Activated T-helper 9 cell treated with anti-CD3 and anti-CD28 coated beads, Interleukin-2, amount 50 U/mL, for 16 hours (primary cell): ENCODE results near the gene TOMM20.
"Not testable (repeated sequence)": the region's sequence is repeated elsewhere in the genome, so short reads cannot be mapped to it uniquely, and the experiment has no call there.

ENCODE experiments used
- DNase-seq: peaks from one replicate; pipeline ENCODE4 v3.0.0-alpha.2; 2020; ENCODE audit warnings: low read depth

TOMM20 gene

GRCh38 chr1:235128456-235129328 is at the start of gene TOMM20:
Gene TOMM20, minus strand, starts transcription at chr1:235128837. Its CDS starts 122 bp downstream, at chr1:235128715.
- DNase-seq = peak; percentile 91

- DNase-seq = no peak
These were observed 47.8 kb upstream of the TOMM20 start for GRCh38 chr1:235176486-235176885.

GRCh38 chr1:235169986-235170385 is 41.3 kb upstream of the TOMM20 start:
- DNase-seq = no peak

GRCh38 chr1:235168375-235168774 is 39.7 kb upstream of the TOMM20 start:
- DNase-seq = no peak

- no peak for DNase-seq
These were observed 33.2 kb upstream of the TOMM20 start for GRCh38 chr1:235161685-235162327.

GRCh38 chr1:235160957-235161684 is 32.5 kb upstream of the TOMM20 start, which contains the start of gene RBM34:
Gene RBM34, minus strand, starts transcription at chr1:235161250. Its CDS starts 24 bp downstream, at chr1:235161226.
- DNase-seq = peak; percentile 90

- DNase-seq = no peak
These were observed 31.8 kb upstream of the TOMM20 start for GRCh38 chr1:235160383-235160956.

- DNase-seq = not testable (repeated sequence)
These were observed 31.3 kb upstream of the TOMM20 start for GRCh38 chr1:235159930-235160329.

GRCh38 chr1:235159284-235159683 is 30.6 kb upstream of the TOMM20 start:
- DNase-seq = not testable (repeated sequence)

- DNase-seq = no peak
These were observed 30.0 kb upstream of the TOMM20 start for GRCh38 chr1:235158680-235159079.

- DNase-seq = no peak
These were observed 28.5 kb upstream of the TOMM20 start for GRCh38 chr1:235157150-235157549.

GRCh38 chr1:235156740-235157139 is 28.1 kb upstream of the TOMM20 start:
- DNase-seq = no peak

- DNase-seq = no peak
These were observed 27.6 kb upstream of the TOMM20 start for GRCh38 chr1:235156265-235156664.

- DNase-seq = no peak
These were observed 23.6 kb upstream of the TOMM20 start for GRCh38 chr1:235152235-235152634.

- no peak for DNase-seq
These were observed 22.4 kb upstream of the TOMM20 start for GRCh38 chr1:235151033-235151432.

GRCh38 chr1:235149824-235150223 is 21.2 kb upstream of the TOMM20 start:
- DNase-seq = no peak

GRCh38 chr1:235147269-235147668 is 18.6 kb upstream of the TOMM20 start:
- DNase-seq = no peak

GRCh38 chr1:235145639-235146038 is 17.0 kb upstream of the TOMM20 start:
- DNase-seq = no peak

- no peak for DNase-seq
These were observed 14.4 kb upstream of the TOMM20 start for GRCh38 chr1:235142991-235143390.

- no peak for DNase-seq
These were observed 10.7 kb upstream of the TOMM20 start for GRCh38 chr1:235139315-235139714.

GRCh38 chr1:235138821-235139220 is 10.2 kb upstream of the TOMM20 start:
- DNase-seq = no peak

- no peak for DNase-seq
These were observed 7.5 kb upstream of the TOMM20 start for GRCh38 chr1:235136111-235136510.
